Sciatic nerve (tissue), 2 donors: ENCODE data around the gene DEPDC1B. TPM values are rescaled to one million over a fixed set of nuclear protein-coding genes. Genes with fewer than 3 reads are reported as not detected.
"Not testable (repeated sequence)": the region's sequence is repeated elsewhere in the genome, so short reads cannot be mapped to it uniquely, and the experiment has no call there.

ENCODE experiments used
- ATAC-seq: fragments of 200-7000 bp; cut with Tn5 transposase; one replicate; pipeline ENCODE4 v1.9.1; 2020; ENCODE audit warnings: mild to moderate bottlenecking, moderate library complexity
- DNase-seq: peaks from one replicate; pipeline ENCODE4 v3.0.0-alpha.2; 2020; ENCODE audit warnings: low spot score
- intact Hi-C: fragments of 100-400 bp; cut with DNase I; formaldehyde crosslinking; loops from one replicate; pipeline ENCODE4 v1.14.2; 2022
- total RNA-seq: library from RNA; stranded (reverse); fragmentation: NEBNext Ultra II Directional; extraction: Animal tissue kit (Norgen Biotek cat#: 25700); gene quantifications from one replicate; pipeline ENCODE4 v1.2.1, GENCODE V29; 2021
- donor health status: DM: no; HTN: no; CAD: no.
- donor health status: DM: no; HTN: no; CAD: no.

The DEPDC1B gene
- total RNA-seq, 1 donor from 2014 or later: 9.8 TPM

DNA sequence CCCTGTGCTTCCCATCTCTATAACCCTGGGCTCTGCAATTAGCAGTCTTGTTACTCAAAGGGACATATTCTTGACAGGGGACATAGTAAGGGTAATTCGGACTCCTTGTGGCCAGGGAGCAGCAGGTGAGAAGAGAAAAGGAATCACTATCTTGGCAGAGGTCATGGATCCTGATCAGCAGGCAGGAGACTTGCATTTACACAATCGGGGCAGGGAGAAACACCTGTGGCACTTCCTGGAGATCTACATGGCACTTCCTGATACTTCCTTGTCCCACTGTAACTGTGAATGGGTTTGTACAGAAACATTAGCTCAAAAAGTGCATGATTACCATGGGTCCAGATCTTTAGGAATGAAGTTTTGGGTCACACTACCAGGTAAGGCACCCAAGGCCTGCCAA lies 29.2 kb downstream of the DEPDC1B start:
- no peak for DNase-seq
- ATAC-seq: no peak
- intact Hi-C loops: no loop called here

DNA sequence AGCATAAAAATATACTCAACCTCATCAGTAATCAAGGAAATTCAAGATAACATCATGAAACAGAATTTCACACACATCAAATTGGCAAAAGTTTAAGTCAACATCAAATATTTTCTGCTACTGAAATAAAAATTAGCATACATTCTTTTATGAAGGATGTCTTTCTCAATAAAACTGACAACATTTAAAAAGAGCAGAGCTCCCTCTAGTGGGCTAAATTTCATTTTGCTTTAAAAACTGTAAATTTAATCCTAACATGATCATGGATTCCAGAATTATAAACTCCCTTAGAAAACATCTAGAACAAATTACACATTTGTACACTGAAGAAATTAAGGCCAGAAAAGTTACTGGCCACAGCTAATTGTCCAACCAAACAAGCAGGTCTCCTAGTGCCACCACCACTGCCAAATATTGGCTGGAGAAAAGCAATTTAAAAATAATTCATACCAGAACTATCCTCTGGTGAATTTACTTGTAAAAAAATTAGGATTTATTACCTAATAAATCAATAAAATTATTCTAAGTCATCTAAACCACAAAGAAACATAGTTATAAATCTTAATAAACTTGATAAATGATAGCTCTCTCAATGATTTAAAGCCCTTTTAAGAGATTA lies 31.2 kb downstream of the DEPDC1B start:
- intact Hi-C loops: no loop called here
- ATAC-seq: no peak
- no peak for DNase-seq

DNA sequence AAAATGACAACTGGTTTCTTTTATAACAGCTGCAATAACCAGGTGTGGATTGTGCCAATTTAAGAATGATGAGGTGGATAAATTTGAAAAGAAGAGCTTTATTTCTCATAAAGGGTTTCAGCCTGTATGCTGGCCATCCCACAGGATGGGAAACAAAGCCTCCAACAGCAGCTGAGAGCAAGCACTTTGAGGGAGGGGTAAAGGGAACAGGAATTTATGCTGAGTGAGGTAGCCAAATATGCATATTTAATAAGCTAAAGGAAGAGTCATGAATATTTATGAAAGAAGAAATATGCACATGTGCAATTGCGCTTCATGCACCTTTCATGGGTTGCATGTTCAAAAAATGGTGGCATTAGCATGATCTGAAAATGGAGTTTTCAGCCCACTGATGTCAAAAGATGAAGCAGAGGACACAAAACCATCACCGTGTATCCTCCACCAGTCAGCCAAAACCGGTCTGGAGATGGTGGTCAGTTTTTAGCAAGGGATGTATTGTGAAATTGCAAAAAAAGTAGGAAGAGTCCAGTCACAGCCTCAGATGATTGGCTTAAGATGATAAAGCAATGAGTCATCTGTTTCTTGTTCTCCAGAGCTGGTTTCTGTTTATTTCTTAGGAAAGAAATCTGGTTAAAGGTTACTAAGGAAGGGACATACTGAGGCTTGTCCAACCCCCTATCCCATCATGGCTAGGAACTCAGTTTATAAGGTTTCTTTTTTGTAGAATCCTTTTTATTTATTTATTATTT lies 47.9 kb downstream of the DEPDC1B start:
- intact Hi-C loops: no loop called here
- DNase-seq (no peak), ATAC-seq (no peak)

DNA sequence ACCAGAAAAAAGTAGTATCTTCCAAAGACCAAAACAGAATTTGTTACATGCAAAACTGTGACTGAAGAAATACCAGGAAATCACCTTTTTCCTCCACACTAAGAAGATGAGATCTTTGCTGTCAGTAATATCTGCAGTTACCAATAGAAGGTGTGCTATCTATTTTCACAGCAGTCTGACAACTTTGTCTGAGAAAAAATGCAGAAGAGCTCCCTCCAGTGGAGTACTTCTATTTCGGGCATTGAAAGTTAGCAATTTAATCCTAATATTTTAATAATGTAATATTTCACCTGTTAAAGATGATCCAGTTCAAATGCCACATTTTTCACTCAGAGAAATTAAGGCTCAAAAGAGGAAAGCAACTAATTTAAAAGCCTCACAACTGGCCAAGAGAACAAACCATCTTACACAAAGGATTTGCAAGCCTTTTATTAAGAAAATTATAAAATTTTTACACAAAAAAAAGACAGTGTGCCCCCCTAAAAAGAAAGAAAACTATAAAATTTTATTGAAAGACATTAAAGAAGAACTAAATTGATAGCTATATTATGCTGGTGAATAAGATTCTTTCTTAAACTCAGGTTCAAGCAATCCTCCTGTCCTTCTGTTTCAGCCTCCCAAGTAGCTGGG lies 50.6 kb downstream of the DEPDC1B start:
- ATAC-seq (no peak), DNase-seq (no peak)
- intact Hi-C loops: no loop called here

DNA sequence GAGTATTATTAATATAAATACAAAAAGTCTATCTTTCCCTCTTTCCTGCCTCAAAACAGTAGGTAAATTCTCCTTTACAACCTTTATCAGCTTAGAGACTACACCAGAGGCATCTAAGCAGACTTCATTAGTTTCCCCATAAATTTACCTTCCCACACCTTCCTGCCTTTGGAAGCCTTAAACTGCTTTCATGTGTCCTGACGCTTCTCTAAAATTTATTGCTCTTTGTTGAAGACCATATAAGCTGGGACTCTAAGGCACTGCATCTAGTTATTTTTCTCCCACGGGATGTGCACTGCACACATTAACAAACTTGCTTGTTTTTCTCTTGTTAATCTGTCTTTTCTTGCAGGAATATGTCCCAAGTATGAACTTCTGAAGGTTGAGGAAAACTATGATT lies 51.8 kb downstream of the DEPDC1B start:
- ATAC-seq (no peak), DNase-seq (no peak)
- intact Hi-C loops: no loop called here

DNA sequence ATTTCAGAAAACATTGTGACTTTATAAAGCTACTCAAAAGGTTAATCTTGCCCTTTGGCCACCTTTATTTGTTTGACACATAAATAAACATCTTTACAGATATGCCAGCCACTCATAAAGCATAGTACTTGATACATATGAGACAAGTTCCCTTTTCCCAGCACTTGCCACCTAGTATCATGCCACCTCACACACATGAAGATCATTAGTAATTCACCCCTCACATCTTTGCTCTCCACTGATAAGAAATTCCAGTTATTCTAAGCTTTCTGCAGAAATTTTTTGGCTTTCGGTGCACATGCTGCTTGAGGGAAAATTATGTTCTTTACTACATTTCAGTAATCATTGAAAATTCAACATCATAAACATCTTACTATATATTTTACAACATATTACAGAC lies 59.1 kb downstream of the DEPDC1B start:
- intact Hi-C loops: no loop called here
- no peak for ATAC-seq
- DNase-seq: no peak

DNA sequence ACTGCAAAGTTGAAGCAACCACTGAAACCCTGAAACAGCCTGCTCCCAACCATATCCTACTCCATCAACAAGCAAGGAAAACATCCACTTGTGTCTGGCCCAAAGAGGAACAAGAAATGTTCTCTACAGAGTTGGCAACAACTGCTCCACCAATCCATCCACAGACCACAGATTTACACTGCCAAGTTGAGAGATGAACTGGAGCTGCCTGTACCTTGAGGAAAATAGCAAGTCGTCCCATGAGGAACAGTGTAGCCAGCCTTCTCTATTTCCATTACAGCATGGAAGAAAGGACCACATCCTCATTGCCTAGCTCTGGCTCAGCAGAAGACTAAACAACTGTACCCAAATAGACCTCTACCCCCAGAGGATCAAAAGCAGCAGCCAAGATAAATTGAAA lies 60.4 kb downstream of the DEPDC1B start:
- ATAC-seq (peak; percentile 45), DNase-seq (no peak)
- intact Hi-C loops: no loop called here

DNA sequence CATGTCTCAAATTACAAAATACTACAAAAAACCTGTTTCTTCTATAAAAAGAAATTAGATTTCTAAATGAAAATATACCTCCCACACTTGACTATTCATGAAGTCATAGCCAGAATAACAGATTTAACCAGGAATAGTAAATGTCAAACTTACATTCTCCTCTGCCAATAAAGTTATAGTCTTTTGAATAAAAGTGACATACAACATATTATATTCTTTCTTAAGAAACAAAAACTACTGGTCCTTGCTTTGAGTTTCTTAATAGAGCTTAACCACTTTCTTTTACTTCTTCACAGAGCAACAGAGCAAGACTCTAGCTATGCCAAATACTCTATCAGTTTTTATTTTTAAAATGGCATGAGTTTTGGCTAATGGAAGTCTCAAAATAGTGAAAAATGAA lies 61.7 kb downstream of the DEPDC1B start:
- DNase-seq (no peak), ATAC-seq (no peak)
- intact Hi-C loops: no loop called here

DNA sequence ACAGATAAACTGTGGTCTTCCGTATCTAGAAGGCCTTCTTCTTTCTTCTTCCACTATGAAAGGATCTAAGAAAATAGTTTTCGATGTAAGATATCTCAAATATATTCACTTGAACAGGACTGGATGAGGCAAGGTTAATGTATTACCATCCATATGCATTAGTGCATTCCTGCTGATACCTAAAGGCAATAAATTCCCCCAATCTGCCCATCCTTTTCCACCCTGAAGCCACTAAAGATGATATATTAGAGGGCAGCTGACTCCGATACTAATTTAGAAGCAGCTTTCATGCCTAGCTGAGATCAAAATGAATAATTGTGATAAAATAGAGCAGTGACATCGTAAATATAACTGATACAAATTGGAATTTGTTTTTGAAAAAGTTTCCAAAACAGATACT lies 63.3 kb downstream of the DEPDC1B start:
- no peak for ATAC-seq
- no peak for DNase-seq
- intact Hi-C loops: no loop called here

DNA sequence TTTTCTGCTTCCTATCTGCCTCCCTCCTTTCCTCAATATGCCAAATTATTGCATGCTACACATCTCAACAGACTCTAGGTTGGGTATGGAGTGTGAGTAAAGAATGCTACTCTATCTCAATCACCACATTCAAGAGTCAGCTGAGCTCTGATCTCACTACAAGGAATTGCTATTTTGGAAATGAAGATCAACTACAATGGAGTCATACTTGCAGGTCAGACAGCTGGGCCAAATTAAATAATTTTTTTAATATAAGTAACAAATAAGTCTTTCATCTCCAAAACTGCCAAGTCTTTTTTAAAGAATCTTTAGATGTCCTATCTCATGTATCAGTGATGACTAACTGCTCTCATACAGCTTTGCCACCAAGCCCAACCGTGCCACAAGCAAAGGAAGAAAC lies 64.0 kb downstream of the DEPDC1B start:
- ATAC-seq (no peak), DNase-seq (no peak)
- intact Hi-C loops: no loop called here

DNA sequence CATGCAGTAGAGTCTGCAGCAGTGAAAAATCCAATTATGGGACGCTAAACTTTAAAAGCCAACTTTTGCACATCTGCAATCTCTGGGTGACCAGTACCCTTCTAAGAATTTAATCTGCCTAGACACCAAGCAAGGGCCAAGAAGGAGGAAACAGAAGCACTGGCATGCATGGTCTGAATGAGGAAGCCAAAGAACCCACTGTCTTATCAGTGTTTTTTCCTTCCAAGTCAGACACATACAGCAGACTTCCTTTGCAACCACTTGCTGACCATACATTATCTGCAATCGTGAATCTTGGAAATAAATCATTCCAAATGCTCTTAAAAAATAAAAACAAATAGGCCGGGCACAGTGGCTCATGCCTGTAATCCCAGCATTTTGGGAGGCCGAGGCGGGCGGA lies 65.9 kb downstream of the DEPDC1B start:
- DNase-seq: no peak
- intact Hi-C loops: no loop called here
- no peak for ATAC-seq

DNA sequence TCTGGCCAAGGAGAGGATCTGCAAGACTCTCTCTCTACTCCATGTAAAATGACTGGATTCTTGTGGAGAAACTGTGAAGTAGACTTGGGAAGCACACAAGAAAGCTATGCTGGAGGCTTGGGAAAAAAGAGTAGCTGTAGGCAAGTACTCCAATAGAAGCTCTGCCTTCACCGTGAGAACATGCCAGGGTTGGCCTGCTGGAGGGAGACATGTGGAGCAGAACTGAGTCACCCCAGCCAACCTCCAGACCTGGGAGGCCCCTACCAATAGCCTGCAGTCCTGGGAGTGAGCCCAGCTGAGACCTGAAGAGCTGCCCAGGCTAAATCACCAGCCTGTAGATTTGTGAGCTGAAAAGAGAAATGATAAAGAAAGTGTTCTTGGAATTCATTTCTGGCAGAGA lies 66.6 kb downstream of the DEPDC1B start:
- no peak for ATAC-seq
- no peak for DNase-seq
- intact Hi-C loops: no loop called here

DNA sequence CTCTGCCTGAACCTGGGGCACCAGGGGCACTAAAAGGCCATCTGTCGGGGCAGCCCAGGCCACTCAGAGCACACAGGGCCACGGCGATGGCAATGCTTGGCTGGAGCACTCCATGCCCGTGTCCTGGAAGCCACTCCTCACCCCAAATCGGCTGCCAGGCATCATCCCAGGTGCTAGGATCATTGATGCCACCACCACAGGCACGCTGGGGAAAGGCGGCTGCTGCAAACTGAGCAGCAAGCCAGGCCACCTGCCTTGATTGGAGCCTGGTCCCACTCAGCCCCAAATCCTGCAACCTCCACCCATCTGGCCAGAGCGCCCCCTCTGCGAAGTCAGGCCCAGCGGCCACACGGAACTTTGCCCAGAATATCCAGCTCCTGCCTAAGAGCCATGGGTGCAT lies 67.8 kb downstream of the DEPDC1B start:
- intact Hi-C loops: no loop called here
- no peak for DNase-seq

DNA sequence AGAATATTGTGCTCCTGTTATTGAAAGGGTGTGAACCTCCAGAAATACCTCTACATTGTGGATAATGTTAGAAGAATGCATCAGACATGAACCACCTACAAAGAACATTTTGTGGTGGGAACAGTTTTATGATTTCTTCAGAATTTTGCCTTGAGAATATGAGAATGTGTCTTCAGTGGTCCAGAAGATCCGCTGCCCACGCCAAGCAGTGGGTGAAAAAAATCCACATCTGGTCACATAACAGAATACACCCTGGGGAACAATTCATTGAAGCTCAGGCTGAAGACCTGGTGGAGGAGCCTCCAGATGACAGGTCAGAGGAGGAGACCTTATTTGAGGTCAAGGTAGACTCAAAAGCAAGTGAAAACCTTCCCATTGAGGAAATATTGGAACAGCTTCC lies 69.1 kb downstream of the DEPDC1B start:
- no peak for DNase-seq
- intact Hi-C loops: no loop called here
- no peak for ATAC-seq

More for the DNA sequence above, 67.8 kb downstream of the DEPDC1B start:
- ATAC-seq: no peak

DNA sequence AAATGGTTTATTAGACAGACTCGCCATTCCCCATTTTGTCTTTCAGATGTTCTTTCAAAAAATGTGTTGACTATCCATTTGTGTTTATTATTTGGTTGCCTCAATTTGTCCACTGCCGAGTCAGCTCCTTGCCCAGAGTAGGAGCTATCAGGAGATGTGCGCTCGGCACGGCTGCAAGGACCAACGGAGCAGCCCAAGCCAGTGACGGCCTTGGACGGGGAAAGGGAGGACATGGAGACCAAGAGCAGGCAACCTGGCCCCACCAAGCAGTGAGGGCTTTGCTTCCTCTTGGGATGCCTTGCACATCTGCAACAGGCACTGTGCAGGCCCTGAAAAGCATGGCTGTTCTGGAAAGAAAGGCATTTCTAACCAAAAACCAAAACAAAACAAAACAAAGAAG lies 69.8 kb downstream of the DEPDC1B start:
- intact Hi-C loops: no loop called here
- DNase-seq (no peak), ATAC-seq (no peak)

DNA sequence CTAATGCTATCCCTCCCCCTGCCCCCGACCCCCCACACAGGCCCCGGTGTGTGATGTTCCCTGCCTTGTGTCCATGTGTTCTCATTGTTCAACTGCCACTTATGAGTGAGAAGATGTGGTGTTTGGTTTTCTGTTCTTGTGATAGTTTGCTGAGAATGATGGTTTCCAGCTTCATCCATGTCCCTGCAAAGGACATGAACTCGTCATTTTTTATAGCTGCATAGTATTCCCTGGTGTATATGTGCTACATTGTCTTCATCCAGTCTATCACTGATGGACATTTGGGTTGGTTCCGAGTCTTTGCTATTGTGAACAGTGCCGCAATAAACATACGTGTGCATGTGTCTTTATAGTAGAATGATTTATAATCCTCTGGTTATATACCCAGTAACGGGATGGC lies 75.1 kb downstream of the DEPDC1B start:
- ATAC-seq, intact Hi-C loops, DNase-seq: not testable (repeated sequence)

DNA sequence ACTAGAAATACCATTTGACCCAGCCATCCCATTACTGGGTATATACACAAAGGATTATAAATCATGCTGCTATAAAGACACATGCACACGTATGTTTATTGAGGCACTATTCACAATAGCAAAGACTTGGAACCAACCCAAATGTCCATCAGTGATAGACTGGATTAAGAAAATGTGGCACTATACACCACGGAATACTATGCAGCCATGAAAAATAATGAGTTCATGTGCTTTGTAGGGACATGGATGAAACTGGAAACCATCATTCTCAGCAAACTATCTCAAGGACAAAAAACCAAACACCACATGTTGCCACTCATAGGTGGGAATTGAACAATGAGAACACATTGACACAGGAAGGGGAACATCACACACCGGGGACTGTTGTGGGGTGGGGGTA lies 79.2 kb downstream of the DEPDC1B start:
- ATAC-seq, DNase-seq, intact Hi-C loops: not testable (repeated sequence)

DNA sequence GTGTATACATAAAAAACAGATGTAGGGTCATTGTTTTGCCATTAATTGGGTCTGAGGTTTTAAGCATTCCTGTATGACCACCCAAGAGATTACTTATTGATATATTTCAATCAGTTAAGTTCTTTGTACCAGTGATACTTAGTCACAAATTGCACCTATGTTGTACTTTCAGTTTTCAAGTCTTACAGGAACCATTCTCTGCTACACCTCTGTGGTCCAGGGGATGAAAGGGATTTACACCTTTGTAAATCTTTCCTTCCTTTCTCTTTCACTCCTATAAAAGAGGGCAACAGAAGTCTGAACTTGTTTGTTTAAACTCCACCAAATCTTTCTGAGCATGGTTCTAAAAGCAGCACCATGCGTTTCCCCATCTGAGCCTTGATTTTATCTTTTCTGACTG lies 86.1 kb downstream of the DEPDC1B start:
- ATAC-seq (no peak), DNase-seq (no peak)
- intact Hi-C loops: no loop called here

DNA sequence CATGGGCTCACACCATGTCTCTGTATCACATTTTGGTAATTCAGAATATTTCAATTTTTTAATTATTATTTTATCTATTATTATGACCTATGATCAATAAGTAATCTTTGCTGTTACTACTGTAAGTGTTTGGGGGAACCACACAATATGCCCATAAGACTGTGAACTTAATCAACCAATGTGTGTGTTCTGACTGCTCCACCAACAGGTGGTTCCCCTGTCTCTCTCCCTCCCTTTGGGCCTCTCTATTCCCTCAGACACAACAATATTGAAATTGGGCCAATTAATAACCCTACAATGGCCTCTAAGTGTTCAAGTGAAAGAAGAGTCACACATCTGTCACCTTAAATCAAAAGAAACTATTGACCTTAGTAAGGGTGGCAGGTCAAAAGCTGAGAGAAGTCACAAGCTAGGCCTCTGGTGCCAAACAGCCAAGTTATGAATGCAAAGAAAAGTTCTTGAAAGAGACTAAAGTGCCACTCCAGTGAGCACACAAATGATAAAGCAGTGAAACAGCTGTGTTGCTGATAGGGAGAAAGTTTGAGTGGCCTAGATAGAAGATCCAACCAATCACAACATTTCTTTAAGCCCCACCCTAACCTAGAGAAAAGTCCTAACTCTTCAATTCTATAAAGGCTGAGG lies 88.7 kb downstream of the DEPDC1B start:
- ATAC-seq: no peak
- no peak for DNase-seq
- intact Hi-C loops: no loop called here

DNA sequence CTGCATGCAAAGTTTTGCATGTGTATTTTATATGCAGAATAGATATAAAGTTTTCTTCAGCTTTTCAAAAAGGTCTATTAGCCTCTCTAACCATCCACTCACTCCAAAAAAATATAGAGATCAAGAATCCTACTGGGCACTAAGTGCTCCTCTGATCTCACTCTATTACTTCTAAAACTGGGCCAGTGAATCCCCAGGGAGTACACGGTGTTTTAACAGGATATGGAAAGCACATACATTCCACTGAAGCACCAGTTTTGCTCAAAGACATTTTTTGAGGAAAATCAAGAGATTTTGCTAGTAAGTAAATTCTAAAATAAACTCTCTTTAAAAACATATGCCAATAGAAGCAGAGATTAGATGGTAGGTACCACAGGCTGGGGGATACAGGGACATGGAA lies 95.2 kb downstream of the DEPDC1B start:
- ATAC-seq (no peak), DNase-seq (no peak)
- intact Hi-C loops: no loop called here
